Fibroblast of gingiva (primary cell): ENCODE results near the gene MEGF11.

Experiments used
- DNase-seq: peaks from one replicate; pipeline ENCODE4 v3.0.0-alpha.2; 2011; ENCODE audit warnings: low read depth

The MEGF11 gene

DNA sequence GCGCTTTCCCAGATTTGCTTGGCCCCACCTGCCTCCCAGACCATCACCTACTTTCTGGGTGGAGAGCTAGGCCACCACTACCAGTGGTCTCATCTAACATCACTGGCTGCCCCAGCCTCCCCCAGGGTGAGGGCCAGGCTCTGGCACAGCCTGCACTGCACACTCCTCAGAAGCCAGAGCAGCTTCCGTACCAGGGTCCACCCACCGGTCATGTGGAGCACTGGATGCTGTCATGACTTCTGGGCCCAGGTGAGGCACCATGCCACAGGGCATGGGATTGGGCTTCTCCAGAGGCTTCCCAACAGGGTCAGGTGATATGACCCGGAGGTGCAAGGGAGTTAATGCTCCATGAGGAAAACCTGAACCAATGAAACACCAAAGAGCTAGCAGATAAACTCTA, 14.0 kb downstream of the MEGF11 start:
- no peak for DNase-seq

GRCh38 chr15:66238318-66238717, 15.2 kb downstream of the MEGF11 start:
- DNase-seq, result no peak

- DNase-seq, result no peak
Observed at GRCh38 chr15:66237513-66238235, 15.9 kb downstream of the MEGF11 start.

DNA sequence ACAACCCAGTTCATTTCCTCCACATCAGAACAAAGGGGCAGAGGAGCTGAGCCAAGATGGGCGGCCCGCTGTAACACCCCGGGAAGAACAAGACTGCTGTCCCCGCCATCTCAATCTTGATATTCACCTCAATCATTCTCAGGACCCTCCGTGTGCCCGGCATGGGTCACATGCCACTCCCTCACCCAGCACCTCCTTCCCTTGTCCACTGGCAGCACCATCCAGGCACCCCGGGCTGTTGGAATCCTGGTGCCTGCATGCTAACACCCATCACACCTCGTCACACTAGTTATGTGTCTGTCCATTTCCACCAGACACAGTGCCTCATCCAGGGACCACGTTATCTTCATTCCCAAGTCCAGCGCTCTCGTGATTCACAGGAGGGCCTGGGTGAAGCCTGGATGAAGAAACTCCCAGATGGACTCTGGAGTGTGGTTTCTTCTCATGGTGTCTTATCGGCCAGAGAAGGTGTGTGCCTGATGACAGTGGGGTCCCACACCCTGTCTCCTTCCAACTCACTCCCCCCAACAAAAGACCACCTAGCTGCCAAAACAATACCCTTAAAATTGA, 16.7 kb downstream of the MEGF11 start:
- no peak for DNase-seq

- DNase-seq, result no peak
Observed at GRCh38 chr15:66235866-66236265, 17.7 kb downstream of the MEGF11 start.

DNA sequence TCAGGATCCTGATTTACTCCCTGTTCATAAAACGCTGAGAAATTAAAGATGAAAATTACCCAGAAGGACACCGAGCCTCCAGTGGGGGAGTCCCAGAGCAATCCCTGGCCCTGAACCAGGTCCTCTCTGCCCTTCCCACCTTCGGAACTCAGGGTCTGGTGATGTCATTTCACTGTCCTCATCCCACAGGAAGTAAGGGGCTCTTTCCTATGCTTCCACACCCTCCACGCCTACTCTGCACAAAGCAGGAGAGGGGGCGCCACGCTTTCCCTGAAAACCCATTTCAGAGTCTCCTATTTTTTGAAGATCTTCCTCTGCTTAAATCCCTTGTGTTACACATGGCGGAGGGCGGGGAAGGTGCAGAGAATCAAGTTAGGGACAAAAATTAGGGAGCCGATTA, 18.8 kb downstream of the MEGF11 start:
- DNase-seq, result no peak

DNA sequence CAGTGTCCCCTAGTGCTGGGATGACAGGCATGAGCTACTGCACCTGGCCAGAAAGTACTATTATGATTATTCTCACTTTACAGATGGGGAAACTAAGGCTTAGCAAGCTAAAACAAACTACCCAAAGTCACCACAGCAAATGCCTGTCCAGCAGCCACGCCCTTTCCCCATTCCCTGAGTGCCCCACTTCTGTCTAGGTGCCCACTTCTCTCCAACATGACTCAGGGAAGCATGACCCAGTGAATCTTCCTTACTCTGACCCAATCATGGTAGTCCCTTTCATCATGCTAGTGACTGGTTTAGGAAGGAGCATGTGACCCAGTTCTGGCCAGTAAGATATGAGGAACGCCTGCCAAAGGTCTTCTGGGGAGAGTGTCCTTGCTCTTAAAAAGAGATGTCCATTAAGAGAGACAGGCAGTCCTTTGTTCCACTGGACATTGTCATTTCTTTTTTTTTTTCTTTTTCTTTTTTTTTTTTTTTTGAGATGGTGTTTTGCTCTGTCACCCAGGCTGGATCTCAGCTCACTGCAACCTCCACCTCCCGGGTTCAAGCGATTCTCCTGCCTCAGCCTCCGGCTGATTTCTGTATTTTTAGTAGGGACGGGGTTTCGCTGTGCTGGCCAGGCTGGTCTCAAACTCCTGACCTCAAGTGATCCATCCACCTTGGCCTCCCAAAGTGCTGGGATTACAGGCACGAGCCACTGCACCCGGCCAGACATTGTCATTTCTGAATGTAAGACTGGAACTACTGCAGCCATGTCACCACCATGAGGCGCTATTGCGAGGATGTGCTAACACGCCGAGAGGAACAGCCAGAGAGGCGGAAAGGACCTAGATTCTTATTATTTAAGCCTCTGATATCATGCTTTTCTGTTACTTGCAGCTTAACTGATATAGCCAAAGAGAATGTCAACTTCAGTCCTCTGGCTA, 19.8 kb downstream of the MEGF11 start:
- DNase-seq, result no peak

GRCh38 chr15:66232267-66232625, 21.3 kb downstream of the MEGF11 start:
- no peak for DNase-seq

DNA sequence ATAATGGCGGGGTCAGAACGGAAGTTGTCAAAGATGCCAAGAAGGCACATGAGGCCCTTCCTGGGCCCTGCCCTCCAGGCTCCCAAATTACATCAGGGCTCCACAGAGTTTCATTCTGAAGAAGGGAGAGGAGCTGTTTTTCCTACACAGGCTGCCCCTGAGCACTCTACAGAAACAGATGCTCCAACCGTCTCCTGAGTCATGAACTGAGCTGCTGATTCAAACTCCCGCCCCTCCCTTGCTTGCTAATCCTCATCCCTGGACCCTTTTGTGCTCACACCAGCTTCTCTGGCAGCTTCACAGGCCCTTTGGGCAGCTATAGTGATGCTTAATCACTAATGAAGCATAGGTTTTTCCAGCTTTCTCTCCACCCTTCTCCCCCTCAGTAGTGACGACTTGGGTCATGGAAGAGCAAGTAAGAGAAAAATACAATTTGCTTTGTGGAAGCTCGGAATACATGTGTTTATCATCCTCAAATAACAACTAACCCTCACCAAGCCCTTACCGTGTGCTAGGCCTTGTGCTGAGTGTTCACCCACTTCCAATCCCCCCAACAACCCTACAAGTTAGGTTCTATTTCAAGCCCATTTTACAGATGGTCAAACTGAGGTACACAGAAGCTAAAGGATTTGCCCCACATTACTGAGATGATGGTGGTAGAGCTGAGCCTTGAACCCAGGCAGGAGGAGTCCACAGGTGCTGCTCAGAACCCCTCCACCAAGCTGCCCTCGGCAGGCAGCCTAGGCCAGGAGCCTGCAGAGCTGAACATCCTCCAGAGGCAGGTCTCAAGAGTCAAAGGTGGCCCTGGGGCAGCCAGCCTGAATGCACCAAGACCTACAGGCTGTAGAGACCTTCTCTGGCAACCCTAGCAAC, 21.9 kb downstream of the MEGF11 start:
- DNase-seq, result no peak

DNA sequence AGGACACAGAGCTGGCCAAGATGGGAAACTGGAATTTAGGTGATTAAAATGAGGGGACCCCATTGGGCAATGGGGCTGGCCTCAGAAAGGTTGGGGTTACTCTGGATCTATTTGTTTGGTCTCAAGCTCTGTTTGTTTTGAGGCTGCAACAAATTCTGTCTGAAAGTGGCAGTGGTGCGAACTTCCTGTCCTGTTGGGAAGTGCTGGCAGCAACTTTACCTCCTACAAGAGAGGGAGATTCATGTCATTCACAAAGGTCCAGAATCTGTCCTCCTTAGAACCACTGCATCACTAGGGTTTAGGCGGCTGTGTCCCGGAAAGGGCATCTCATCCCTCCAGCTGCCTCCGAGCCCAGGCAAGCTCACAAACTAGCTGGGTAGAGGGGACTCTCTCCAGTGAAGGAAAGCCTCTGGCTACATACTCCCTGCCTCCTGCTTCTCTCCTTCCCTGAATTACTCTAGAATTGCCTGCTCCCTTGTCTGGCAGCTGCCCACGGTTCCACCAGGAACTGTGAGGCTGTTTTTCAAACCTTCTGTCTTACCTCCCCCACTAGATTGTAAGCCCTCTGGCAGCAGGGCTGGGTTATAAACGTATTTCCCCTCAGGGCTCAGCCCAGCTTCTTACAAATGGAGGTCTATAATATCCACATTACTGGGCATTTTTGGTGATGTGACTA, 23.6 kb downstream of the MEGF11 start:
- no peak for DNase-seq

DNA sequence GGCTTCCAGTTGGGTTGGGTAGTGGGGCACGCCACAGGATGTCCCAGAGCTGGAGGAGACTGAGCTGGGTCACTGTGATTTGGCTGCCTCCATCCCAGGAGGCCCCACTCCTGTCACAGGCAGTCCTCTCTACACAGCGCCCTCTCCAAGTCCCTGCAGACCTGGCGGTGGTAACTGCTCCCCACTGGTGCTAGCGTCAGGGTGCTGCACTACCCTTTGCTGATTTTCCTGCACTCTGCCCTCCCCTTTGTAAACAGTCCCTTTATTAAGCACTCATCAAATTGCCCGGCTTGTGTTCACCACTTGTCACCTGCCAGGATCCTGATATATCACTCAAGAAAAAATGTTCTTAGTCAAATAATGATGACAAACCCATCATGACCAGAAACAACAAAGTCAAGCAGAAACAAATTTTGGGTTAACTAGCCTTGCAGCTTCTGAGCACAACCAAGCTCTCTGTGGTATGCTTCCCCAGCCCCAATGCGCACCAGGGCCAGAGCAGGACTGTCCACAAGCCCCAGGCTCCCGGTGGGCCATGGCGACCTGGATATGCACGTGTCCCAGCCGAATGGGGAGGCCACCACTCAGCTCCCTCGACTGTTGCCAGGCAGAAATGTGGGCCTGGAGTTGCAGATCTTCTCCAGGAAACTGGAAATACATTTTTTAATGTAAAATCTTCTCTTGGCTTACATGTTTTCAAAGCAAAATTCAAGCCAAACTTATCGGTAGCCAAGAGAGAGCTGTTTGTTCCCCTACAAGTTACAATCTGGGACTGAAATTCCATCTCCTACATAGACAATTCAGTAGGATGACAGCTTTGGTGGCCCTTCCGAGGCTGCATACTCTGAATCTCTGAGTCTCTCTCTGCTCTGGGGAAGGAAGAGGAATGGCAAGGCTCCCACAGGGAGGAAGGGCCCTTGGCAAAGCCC, 24.5 kb downstream of the MEGF11 start:
- no peak for DNase-seq

DNA sequence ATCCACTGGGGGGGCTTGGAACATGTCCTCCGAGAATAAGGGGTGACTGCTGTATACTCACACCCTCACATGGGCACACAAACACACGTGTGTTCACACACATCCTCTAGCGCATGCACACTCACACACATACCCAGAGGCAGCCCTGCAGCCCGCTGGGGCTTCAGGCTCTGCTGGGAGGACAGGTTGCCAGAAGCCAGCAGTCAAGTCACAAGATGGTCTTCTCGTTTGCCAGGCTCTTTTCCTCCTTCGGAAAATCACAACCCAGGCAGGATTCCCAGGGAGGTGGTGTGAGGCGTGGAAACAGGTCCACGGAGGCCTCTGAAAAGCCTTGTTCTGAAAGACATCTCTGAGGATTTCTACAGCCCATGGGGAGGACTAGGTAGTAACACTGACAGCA, 26.8 kb downstream of the MEGF11 start:
- DNase-seq, result no peak

DNA sequence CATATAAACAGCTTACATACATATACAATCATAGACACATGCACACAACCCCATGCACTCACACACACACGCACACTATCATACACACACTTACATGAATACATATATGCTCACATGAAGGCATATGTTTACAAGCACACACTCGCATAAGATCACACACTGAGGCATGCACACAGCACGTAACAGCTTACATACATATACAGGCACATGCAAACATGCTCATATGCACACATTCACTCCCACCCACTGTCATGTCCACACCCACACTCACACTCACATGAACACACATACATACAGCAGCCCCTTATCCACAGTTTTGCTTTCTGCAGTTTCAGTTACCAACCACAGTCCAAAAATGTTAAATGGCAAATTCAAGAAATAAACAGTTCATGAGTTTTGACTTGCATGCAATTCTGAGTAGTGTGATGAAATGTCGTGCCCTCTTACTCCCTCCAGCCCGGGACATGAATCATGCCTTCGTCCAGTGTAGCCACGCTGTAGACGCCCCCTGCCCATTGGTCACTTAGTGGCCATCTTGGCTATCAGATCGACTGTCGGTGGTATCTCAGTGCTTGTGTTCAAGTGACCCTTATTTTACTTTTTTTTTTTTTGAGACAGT, 27.8 kb downstream of the MEGF11 start:
- DNase-seq, result no peak

DNA sequence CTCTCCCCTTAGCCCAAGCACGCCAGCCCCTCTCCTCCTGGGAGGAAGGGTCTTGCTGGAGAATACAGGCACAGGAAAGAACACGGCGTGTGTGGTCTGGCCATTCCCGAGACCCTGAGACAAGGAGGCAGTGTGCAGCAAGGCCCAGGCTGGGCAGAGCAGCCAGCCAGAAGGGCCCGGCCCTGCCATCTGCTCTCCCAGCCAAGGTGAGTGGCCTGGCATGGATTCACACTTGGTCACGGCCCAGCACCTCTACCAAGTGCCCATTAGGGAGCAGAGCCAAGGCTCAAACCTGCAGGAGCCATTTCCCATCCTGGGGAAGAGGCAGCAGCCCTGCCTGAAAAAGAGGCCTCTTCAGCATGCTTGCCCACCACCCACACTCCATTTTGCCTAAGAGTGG, 28.6 kb downstream of the MEGF11 start:
- no peak for DNase-seq

DNA sequence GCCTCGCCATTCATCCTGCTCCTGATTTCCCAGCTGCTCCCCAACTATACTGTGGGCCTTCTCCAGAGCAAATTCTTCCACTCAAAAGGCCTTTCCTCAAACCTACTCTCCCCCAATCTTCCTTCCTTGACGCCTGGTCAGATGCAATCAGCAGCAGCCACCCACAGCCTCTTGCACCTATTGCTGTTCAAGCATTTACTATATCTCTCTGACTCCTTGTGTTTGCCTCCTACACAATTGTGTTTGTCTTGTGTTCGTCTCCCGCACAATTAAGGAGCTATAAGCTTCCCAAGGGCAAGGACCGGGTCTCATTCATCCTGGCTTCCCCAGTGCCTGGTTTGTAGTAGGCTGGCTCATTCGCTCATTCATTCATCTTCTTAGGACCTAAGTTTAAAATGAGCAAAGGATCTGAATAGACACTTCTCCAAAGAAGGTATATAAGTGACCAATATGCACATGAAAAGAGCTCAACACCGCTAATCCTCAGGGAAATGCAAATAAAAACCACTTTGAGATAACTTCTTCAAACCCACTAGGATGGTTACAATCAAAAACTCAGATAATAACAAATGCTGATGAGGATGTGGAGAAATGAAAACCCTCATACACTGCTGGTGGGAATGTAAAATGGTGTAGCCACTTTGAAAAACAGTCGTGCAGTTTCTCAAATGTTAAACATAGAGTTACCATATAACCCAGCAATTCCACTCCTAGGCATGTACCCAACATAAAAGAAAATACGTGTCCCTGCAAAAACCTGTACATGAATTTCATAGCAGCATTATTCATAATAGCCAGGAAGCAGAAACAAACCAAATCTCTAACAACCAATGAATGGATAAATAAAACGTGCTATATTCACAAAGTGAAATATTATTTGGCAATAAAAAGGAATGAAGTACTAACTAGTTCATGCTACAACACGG, 31.0 kb downstream of the MEGF11 start:
- no peak for DNase-seq

DNA sequence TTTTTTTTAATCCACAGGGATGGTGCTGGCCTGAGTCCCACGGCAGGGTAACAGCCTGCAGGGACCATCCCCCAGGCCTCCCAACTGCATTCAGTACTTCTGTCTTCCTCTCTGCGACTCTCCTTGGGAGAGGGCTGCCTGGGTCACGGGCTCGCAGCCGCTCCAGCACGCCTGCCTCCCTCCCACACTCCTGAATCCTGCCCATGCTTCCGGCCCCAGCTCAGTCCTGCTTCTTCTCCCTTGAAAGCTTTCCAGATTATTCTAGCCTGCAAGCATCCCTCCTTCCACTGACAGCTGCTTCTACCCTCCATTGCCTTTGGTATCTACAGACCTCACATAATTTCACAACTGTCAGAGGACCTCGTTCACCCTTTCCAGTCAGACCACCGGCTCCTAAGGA, 32.4 kb downstream of the MEGF11 start:
- no peak for DNase-seq

- DNase-seq, result no peak
Observed at GRCh38 chr15:66220601-66221000, 32.9 kb downstream of the MEGF11 start.

DNA sequence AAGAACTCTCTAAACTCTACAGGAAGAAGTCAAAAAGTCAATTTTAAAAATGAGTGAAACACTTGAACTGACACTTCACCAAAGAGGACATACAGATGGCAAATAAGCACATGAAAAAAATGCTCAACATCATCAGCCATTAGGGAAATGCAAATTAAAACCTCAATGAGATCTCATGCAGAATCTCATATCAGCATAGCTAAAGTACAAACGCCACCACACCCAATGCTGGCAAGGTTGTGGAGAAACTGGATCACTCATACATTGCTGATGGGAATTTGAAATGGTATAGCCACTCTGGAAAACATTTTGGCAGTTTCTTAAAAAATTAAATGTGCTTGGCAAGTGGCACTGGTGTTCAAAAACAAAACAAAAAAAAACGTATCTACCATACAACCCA, 34.2 kb downstream of the MEGF11 start:
- DNase-seq, result no peak

DNA sequence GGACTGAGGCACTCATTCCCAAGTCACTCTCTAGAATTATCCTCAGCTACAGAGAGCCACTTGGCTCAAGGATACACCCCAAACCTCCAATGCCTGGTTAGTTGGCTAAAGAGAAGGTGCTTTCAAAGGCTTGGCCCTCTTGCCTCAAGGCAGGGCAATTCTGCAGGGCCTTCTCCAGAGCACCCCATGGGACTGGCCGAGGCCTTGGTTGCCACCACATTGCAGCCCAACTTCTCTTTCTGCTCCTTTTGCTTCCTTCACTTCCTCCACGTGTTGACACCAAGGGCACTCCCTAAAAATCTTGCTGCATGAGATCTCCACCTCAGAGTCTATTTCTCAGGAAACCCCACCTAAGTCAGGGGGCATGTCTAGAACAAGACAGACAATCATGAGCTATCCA, 36.7 kb downstream of the MEGF11 start:
- DNase-seq, result no peak
